Dermis microvascular lymphatic vessel endothelial cell (primary cell): ENCODE results near the gene ULK4. TPM values are rescaled to one million over a fixed set of nuclear protein-coding genes. Genes with fewer than 3 reads are reported as not detected.
A peak's percentile ranks its signal among the peaks of the same experiment; 100 is the strongest.
"Not testable (repeated sequence)": the region's sequence is repeated elsewhere in the genome, so short reads cannot be mapped to it uniquely, and the experiment has no call there.

Experiments used
- DNase-seq, 2 donors: peaks; one replicate each; pipeline versions ENCODE4 v3.0.0 to v3.0.0-alpha.2; 2010; ENCODE audit warnings: low read depth in 2 of 2
- total RNA-seq: library from RNA; depleted of rRNA; stranded (reverse); fragments of >200 nt; gene quantifications from 2 replicates; pipeline ENCODE4 v1.2.1, GENCODE V29; 2014

Gene ULK4
- total RNA-seq, 1 donor from 2014 or later: 5.8 TPM

DNA sequence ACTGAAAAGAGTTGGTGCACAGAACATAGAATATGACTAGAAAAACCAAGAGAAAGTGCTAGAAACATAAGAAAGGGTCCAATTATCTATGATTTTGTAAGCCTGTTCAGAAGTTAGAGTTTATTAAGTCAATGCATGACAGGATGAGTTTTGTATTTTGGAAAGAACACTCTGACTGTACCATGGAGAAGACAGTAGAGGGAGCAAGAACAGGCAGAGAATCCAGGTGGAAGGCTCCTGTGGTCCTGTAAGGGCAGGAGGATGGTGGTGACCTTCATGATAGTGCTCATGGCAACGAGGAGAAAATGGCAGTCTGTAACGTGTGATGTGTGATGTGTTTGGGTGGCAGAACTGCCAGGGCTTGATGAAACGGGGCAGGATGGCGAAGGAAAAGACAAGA, 513.5 kb downstream of the ULK4 start:
- no peak for DNase-seq

DNA sequence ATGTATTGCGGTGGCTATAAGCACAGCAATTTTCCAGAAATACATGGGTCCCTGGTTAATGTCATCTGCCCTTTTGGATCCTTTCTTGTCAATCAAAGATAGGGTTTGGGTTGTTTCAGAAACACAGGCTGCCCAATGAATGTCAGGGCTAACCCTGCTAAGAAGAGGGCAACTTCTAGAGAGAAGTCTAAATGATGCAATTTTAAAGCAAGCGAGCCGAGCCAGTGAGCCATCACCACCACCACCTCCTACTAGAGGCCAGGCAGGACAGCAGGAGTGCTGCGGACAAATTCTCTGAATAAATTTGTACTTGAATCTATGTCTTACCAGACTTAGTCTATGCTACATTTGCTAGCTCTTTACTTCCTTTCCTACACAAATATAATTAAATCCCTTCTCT, 514.2 kb downstream of the ULK4 start:
- no peak for DNase-seq

DNA sequence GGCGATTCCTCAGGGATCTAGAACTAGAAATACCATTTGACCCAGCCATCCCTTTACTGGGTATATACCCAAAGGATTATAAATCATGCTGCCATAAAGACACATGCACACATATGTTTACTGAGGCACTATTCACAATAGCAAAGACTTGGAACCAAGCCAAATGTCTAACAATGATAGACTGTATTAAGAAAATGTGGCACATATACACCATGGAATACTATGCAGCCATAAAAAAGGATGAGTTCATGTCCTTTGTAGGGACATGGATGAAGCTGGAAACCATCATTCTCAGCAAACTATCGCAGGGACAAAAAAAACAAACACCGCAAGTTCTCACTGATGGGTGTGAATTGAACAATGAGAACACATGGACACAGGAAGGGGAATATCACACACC, 515.6 kb downstream of the ULK4 start:
- DNase-seq: not testable (repeated sequence)

DNA sequence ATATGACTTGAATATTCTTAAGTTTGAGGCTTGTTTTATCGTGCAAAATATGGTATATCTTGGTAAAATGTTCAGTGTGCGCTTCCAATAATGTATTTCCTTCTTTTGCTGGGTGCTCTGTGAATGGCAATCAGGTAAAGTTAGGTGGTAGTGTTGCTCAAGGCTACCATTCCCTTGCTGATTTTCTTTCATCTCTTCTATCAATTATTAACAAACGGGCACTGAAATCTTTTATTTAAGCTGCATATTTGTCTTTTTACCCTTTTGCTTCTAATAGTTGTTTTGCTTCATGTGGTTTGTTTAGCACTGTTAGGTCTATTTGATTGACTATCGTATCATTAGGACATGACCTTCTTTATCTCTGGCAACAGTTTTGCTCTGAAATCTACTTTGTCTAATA, 520.3 kb downstream of the ULK4 start:
- DNase-seq: no peak

DNA sequence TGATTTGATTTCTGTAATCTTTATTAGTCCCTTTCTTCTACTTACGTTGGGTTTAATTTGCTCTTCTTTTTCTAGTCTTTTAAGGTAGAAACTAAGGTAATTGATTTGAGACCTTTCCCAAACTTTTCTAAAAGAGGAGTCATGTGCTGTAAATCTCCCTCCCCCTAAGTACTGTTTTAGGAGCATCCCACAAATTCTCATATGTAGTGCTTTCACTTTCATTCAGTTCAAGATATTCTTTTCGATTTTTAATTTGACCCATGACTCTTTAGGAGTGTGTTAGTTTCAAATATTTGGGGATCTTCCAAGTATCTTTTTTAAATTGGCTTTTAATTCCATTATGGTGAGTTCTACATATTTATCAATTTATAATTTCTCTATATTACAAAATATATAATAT, 520.8 kb downstream of the ULK4 start:
- DNase-seq: no peak

DNA sequence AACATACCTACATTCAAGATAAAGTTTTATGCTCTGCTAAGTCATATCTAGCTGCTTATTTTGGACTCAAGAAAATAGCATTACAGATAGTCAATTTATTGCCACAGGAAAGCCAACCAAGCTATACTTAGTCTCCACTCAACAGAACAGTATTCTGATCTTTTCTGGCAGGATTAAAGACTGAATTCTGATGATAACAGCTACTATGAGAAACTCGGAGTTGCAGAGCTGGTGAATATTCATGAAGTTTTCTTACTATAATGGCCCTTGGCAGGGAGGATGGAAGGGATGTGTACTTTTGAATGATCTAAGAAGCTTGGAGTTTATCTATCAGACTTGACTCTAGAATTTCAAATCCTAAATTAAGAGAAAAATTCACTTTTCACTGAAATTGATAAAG, 524.9 kb downstream of the ULK4 start:
- no peak for DNase-seq

DNA sequence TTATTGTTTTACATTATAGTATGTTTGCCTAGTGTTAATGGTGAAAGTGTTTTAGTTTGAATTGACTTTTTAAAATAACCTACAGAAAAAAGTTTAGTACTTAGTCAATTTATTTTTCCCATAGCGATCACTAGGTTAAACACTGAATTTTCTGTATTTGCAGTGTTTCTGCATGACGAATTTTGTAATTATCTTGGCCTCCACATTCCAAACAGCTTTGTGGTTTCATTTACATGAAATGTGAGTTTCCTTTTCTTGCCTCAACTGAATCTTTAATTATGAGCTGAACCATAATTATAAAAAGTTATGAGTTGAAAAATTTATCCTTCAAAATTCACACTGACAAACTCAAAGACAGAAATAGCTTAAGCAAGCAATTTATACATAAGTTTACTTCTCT, 527.1 kb downstream of the ULK4 start:
- DNase-seq: no peak

DNA sequence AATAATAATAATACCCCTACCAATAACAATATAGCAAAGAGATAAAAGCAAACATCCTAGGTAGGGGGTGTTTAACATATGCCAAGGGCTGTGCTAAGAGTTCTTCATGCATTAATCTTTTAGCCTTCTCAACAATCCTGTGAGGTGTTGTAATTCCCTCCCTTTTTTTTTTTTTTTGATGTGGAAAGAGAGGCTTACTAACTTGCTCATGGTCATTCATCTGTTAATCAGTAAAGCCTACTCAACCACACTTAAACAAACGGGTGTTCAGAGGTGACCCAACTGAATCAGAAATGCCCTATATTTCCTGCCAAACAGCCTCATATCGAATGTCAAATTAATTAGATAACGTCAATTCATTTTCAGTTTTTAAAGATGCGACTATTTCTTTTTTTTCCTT, 530.5 kb downstream of the ULK4 start:
- DNase-seq: no peak

DNA sequence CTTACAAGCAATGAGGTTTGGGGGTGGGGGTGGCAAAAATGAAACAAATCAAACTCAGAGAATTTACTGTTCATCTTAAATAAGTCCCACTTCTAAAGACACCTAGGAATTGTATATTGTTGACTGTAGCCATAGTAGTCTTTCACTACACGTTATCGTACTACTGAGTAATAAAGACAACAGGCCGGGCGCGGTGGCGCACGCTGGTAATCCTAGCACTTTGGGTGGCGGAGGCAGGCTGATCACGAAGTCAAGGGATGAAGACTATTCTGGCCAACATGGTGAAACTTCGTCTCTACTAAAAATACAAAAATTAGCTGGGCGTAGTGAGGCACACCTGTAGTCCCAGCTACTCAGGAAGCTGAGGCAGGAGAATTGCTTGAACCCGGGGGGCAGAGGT, 531.0 kb downstream of the ULK4 start:
- no peak for DNase-seq

DNA sequence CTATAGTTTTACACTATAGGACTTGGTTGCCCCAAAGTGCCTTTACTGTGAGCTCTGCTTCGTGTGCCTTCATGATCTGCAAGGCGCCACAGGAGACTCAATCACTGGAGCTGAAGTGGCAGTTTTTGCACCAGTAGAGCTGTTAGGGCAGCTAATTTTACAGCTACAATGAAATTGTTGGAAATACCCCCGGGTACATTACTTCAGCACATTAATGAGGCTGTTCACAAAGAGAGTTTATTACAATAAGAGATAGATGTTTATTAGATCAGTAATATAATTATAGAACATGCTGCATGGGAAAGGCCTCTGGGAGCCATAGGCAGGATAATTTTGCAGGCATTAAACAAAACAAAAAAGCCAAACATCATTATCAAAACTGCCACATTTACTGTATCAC, 531.5 kb downstream of the ULK4 start:
- no peak for DNase-seq

DNA sequence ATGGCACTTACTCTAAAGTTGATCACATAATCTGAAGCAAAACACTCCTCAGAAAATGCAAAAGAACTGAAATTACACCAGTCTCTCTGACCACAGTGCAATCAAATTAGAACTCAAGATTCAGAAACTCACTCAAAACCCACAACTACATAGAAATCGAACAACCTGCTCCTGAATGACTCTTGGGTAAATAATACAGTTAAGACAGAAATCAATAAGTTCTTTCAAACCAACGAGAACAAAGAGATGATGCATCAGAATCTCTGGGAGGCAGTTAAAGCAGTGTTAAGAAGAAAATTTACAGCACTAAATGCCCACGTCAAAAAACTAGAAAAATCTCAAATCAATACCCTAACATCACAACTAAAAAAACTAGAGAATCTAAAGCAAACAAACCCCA, 535.4 kb downstream of the ULK4 start:
- DNase-seq: no peak

DNA sequence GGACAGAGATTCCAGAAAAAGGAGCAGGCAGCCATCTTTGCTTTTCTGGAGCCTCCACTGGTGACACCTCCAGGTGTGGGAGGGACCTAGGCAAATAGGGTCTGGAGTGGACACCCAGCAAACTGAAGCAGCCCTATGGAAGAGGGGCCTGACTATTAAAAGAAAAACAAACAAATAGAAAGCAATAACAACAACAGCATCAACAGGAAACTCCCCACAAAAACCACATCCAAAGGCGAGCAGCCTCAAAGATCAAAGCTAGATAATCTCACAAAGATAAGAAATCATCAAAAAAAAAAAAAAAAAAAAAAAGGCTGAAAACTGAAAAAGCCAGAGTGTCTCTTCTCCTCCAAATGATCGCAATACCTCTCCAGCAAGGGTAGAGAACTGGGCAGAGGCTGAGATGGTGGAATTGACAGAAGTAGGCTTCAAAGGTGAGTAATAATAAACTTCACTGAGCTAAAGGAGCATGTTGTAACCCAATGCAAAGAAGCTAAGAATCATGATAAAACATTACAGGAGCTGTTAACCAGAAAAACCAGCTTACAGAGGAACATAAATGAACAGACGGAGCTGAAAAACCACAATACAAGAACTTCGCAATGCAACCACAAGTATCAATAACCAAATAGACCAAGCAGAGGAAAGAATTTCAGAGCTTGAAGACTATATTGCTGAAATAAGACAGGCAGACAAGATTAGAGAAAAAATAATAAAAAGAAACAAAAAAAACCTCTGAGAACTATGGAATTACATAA, 537.2 kb downstream of the ULK4 start:
- DNase-seq: no peak

DNA sequence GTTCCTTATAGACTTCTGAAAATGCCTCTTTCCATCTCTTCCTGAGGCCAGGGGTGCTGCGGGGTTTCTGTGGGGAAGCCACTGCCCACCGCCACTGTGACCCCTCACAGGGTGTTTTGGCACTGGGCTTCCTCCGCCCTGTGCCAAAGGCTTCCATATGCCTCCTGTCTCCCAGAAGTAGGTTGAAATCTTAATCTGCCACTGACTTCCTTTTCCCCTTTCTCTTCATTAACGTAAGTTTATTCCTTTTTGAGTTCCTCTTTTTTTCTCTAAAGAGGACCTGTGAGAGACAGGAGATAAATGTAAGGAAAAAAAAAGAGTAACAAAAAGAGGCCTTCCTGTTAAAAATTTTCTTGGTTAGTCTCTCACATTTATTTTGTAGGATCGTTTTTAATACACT, 542.1 kb downstream of the ULK4 start:
- DNase-seq: no peak

DNA sequence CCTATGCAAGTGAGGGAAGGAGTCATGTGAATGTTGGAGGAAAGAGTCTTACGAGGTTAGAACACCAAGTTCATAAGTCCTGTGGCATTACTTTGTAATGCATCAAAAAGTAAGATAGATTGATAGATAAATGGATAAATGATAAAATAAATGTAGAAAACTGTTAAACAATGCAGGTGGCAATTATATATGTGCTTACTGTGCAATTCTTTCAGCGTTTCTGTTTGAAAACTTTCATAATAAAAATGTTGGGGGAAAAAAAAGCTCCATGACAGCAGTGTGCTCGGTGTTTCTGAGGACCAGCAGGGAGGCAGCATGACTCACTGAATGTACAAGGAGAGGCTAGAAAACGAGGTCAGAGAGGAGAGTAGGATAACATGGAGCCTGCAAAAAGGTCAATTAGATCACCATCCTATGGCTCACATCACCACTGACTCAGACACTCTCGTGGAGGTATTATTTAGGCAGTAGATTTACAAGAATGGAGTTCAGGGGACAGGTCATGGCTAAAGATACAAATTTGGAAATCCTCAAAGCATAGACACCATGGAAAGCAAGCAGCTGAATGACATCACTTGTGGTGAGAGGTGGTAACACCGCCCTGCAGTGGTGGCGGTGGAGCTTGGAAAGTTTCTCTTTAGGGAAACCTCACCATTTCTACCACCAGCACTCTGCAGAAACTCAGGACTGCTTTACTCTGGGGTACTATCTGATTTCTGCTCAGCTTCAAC, 542.8 kb downstream of the ULK4 start:
- DNase-seq: no peak

DNA sequence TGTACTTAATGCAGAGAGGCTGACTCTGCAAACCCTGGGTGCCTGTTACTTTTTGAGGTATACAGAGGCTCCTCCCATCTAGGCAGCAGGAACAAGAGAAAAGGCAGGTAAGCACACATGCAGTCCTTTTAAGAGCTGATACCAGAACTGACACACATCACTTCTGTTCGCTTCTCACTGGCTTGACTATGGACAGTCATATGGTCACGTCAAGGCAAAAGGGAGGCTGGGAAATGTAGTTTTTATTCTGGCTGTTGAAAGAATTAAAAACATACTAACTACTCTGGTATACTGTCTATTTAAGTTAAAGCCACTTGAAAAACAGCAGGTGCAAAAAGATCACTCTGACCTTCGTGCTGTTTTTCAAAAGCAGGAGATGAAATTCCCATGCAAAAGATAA, 544.3 kb downstream of the ULK4 start:
- DNase-seq: no peak

DNA sequence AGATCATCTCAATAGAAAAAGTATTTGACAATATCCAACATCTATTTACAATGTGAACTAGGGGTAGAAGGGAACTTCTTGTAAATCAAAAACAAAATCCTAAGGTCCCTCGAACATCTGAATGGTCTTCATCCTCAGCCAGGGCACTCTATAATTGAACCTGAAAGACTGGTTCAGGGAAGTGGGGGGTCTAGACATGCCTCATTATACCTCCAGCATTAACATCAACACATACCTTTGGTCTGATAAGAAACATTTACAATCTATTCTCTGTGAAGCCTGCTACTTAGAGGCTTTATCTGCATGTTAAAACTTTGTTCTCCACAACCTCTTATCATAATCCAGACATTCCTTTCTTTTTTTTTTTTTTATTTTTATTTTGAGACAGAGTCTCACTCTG, 550.8 kb downstream of the ULK4 start:
- no peak for DNase-seq

DNA sequence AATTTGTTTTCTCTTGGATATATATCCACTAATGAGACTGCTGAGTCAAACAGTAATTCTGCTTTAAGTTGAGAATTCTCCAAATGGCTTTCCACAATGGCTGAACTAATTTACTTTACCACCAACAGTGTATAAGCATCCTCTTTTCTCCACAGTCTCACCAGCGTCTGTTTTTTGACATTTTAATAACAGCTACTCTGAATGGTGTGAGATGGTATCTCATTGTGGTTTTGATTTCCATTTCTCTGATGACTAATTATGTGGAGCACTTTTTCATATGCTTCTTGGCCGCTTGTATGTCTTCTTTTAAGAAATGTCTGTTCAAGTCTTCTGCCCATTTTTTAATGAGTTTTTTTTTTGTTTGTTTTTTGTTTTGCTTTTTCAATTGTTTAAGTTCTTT, 556.4 kb downstream of the ULK4 start:
- no peak for DNase-seq

DNA sequence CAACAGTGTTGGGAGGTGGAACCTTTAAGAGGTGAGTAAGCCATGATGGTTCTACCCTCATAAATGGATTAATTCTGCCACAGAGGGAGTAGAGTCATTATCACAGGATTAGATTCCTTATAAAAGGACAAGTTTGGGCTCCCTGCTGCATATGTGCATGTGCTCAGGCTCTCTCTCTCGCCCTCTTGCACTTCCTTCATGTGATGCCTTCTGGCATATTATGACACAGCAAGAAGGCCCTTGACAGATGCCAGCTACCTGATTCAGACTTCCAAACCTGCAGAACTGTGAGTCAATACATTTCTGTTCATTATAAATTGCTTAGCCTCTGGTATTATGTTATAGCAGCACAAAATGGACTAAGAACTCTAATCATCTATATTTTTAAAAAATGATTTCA, 557.3 kb downstream of the ULK4 start:
- no peak for DNase-seq

DNA sequence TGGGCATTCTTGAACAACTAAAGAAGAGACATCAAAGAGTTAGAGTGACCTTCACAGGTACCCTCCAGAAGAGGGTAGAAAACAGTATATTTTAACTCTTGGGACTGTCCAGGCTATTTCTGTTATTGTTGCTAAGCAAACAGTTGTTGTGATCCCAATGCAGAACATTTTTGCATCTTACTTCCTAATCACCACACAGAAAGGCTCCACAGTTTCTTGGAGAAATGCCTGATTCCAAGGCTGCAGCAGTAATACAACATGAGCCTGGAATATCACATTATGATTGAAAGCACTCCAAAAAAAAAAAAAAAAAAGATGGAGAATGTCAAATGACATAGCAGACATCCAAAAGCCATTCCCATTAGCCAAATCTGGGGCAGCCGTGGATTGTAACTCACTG, 567.0 kb downstream of the ULK4 start:
- DNase-seq: no peak

DNA sequence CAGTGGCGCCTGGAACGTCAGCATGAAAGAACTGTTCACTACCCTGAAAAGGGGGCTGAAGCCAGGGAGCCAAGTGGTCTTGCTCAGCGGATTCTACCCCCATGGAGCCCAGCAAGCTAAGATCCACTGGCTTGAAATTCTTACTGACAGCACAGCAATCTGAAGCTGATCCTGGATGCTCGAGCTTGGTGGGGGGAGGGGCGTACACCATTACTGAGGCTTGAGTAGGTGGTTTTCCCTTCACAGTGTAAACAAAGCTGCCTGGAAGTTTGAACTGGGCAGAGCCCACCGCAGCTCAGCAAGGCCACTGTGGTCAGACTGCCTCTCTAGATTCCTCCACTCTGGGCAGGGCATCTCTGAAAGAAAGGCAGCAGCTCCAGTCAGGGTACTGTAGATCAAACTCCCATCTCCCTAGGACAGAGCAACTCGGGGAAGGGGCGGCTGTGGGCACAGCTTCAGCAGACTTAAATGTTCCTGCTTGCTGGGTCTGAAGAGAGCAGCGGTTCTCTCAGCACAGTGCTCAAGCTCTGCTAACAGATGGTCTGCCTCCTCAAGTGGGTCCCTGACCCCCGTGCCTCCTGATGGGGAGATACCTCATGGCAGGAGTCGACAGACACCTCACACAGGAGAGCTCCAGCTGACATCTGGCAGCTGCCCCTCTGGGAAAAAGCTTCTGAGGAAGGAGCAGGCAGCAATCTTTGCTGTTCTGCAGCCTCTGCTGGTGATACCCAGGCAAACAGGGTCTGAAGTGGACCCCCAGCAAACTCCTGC, 591.0 kb downstream of the ULK4 start:
- DNase-seq: not testable (repeated sequence)

DNA sequence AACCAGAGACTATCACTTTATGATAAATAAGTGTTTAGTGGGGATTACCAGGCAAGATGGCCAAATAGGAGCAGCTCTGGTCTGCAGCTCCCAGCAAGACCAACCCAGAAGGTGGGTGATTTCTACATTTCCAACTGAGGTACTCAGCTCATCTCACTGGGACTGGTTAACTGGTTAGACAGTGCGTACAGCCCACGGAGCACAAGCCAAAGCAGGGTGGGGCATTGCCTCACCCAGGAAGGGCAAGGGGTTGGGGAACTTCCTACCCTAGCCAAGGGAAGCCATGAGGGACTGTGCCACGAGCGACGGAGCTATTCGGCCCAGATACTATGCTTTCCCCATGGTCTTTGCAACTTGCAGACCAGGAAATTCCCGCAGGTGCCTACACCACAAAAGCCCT, 591.6 kb downstream of the ULK4 start:
- no peak for DNase-seq

DNA sequence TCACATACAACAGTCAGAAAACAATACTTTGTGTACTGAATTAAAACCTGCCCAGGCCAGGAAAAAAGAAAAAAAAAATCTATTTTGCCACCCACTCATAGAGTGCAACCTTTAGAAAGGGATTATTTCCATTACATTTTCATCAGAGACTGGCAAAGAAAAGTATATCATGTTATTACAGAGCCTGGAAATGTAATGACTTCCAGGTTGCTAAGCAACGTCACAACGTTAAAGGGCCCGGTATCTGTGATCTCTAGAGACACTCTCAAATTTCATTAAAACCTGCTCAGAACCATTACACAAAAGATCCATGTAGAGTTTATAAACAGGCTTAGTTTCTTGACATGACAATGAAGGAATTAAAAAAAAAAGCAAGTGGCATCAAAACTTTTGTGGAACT, 592.1 kb downstream of the ULK4 start:
- DNase-seq: peak in 1 of 2 donors; percentile 17

DNA sequence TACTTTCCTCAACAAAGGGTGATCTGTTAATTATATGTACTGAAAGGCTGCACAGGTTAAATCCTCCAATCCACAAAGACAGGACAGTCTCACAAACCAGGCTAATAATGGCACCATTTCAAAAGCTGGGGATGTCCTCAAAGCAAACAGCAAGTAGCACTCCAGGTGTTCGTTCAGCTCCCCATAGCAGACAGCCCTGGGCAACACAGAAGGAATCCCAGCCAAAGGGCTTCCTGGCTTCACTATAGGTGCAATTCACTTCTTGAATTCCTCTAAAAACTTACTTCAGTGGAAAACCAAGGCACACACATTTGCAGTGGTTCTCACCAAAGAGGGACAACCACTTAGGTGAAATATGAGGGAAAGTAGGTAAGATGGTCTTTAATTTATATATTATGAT, 595.9 kb downstream of the ULK4 start:
- DNase-seq: no peak
